CD4-positive, alpha-beta T cell treated with Interleukin-21 for 1 hour (primary cell): ENCODE data around the gene ACER3.
"Not testable (repeated sequence)": the region's sequence is repeated elsewhere in the genome, so short reads cannot be mapped to it uniquely, and the experiment has no call there.

Experiments
- DNase-seq: peaks from one replicate; pipeline ENCODE4 v3.0.0-alpha.2; 2020

The ACER3 gene

GRCh38 chr11:77003963-77004362 is 143.2 kb downstream of the ACER3 start:
- DNase-seq, result no peak

DNA sequence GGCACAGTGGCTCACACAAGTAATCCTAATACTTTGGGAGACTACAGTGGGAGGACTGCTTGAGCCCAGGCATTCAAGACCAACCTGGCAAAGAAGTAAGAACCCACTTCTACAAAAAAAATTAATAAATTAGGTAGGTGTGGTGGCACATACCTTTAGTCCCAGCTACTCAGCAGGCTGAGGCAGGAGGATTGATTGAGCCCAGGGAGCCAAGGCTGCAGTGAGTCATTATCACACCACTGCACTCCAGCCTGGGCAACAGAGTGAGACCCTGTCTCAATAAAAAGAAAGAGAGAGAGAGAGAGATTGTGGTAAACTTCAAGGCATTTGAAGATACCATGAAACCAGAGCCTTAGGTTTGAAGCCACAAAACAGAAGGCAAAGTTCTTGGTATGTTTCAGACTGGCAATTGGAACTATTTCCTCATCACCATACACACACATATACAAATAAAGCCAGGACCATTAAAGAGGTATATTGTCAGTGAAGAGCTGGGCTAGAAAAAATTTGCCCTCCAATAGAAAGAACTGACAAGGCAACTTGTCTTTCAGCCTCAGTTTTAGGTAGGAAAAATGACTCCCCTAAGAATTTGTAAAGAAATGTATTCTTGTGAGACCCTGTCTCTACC is 148.9 kb downstream of the ACER3 start:
- DNase-seq, result no peak

DNA sequence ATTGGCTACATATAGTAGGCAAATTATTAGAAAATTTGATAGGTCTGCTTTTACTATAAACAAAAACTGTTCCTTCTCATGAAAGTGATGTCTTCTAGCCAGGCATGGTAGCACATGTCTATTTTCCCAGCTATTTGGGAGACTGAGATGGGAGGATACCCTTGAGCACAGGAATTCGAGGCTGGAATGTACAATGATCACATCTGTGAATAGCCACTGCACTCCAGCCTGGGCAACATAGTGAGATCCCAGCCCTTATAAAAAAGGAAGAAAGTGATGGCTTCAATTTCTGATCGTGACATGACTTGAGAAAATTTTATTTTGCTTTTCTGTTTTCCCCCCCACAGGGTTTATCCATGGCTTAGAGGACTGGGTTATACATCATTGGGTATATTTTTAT is 154.0 kb downstream of the ACER3 start:
- no peak for DNase-seq

GRCh38 chr11:77018396-77018924 is 157.7 kb downstream of the ACER3 start:
- not testable (repeated sequence) for DNase-seq

DNA sequence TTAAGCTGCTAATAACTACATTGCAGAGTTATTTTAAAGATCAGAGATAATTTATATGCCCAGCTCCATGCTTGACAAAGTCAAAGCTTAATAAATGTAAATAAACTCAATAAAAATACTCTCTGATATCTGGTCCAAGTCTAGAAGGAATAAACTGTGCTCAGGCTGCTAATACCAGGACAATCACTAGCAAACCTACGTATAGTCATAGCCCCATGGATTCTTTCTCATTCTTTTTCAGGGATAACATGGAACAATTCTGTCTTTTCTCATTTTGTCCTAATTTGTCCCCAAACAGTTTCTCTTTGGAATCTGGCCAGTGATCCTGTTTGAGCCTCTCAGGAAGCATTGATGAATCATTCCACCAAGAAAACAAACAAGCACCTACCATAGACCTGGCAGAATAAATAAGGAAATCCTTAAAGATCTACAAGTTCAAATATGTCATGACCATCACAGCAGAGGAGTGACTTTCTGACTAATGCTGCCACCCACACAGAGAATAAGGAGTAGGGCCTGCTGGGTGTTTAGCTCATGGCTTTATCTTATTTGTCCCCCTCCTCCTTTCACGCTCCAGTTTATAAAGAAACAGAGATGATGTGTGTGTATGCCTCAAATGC is 159.4 kb downstream of the ACER3 start:
- DNase-seq, result no peak

GRCh38 chr11:77020734-77021133 is 160.0 kb downstream of the ACER3 start:
- no peak for DNase-seq

DNA sequence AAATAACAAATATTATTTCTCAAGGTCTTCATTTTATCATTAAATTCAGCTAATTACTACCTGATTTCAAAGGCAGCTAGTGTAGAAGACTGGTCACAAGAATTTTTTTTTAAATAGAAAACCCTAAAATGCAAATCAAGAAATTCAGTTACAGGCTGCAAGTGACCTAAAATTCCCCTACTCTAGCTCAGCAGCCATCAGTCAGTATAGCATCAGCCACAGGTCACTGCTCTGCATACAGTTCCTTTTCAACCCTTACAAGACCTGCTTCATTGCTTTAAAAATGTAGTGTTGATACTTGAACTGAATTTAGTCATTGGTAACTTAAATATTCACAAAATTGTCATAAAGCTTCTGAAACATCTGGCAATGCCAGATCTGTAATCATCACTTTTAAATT is 164.0 kb downstream of the ACER3 start:
- no peak for DNase-seq

- DNase-seq, result no peak
These were observed 165.5 kb downstream of the ACER3 start for GRCh38 chr11:77026221-77026620.

GRCh38 chr11:77026743-77027142 is 166.0 kb downstream of the ACER3 start:
- no peak for DNase-seq

GRCh38 chr11:77027275-77027674 is 166.6 kb downstream of the ACER3 start:
- no peak for DNase-seq

- DNase-seq, result no peak
These were observed 169.1 kb downstream of the ACER3 start for GRCh38 chr11:77029829-77030228.

DNA sequence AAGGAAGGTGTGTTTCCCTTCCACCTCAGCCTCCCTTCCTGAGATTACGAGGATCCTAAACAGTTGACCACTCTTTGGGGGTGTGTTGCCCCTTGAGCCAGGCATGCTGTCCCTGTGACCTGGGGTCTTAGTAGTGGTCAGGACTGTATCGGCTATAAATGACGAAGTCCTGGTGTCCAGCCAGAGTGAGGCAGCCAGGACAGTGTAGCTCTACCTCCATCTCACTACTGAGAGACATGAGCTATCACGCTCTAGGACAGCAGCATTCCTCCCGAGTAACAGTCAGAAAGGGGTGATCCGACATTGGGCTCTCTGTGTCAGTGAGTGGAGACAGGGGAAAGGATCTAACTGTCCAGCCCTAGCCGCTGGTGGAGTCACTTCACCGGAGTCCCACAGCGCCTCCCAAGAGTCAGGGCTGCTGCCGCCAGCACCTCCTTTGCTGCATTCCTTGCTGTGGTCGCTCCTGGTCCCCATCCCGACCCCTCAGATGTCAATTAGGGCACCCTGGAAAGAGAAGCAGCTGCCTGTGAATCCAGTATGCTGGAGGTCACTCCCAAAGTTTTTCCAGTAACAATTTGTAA is 170.2 kb downstream of the ACER3 start:
- no peak for DNase-seq

DNA sequence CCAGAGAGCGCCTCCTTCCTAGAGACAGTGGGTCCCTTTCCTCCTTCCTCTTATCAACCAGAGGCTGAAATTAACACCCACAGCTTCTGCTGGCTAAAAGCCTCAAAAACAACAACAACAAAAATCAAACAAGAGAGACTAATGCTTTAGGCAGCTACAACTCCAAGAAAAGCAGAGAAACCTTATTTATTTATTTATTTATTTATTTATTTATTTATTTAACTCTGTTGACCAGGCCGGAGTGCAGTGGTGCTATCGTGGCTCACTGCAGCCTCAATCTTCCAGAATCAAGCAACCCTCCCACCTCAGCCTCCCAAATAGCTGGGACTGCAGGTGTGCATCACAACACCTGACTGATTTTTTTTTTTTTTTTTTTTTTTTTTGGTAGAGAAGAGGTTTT is 170.9 kb downstream of the ACER3 start:
- no peak for DNase-seq

GRCh38 chr11:77035039-77035438 is 174.3 kb downstream of the ACER3 start:
- DNase-seq, result no peak

DNA sequence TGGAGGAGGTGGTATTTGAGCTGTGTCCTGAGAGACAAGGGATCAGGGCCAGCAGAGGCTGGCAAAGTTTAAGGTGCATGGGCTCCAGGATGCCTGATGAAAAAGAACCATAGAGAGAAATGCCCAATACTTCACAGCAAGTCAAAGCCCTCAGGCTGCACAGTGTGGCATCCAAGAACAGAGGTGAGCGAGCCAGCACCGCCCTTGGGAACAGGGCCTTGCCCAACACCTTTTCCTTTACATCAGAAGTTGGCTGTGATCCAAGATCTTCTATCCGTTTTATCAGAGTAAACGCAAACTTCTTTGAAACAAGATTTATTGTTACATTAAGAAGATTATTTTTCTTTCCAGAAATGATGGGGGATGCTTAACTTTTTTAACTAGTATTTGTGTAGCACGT is 174.9 kb downstream of the ACER3 start:
- DNase-seq, result no peak

DNA sequence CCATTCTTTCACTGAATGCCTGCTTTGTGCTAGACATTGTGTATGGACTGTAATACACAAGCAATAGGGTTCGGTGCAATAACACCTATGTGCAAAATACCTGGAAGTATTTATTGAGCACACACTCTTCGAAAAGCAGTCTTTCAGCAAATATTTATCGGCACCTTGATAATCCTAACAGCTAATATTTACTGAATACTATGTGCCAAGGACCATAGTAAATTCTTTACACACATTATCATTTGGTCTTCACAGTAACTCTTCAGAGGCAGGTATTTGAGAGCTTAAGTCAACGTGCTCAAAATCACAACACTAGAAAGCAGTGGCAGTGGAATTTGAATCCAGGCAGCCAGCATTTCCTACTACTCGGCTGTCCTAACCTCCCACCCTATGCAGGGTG is 175.7 kb downstream of the ACER3 start:
- DNase-seq, result no peak

- DNase-seq, result no peak
These were observed 176.3 kb downstream of the ACER3 start for GRCh38 chr11:77037057-77037456.

DNA sequence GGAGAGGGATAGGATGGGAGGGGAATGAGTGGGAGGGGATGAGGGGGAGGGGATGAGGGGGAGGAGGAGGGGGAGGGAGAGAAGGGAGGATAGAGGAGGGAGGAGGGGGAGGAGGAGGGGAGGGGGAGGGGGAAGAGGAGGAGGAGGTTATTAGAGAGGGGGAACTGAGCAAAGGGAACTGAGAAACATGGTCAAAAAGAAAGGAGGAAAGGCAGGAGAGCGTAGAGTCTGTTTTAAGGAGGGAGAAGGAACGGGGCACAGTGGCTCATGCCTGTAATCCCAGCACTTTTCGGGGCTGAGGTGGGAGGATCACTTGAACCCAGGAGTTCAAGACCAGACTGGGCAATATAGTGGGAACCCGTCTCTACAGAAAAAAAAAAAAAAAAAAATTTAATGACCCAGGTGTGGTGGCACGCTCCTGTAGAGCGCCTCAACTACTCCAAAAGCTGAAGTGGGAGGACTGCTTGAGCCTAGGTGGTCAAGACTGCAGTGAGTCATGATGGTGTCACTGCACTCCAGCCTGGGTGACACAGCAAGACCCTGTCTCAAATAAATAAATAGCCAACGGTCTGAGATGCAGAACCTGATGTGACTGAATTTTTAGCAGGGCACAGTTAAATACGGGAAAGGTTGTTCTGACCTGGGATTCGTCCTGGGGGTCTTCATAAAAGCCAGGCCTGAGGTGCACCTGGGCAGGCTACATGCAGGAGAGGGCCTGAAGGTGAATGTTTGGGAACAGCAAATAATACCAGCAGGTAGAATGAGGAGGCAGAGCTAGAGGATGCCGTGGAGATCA is 177.5 kb downstream of the ACER3 start:
- DNase-seq, result no peak

- DNase-seq, result no peak
These were observed 178.2 kb downstream of the ACER3 start for GRCh38 chr11:77038825-77039326.

DNA sequence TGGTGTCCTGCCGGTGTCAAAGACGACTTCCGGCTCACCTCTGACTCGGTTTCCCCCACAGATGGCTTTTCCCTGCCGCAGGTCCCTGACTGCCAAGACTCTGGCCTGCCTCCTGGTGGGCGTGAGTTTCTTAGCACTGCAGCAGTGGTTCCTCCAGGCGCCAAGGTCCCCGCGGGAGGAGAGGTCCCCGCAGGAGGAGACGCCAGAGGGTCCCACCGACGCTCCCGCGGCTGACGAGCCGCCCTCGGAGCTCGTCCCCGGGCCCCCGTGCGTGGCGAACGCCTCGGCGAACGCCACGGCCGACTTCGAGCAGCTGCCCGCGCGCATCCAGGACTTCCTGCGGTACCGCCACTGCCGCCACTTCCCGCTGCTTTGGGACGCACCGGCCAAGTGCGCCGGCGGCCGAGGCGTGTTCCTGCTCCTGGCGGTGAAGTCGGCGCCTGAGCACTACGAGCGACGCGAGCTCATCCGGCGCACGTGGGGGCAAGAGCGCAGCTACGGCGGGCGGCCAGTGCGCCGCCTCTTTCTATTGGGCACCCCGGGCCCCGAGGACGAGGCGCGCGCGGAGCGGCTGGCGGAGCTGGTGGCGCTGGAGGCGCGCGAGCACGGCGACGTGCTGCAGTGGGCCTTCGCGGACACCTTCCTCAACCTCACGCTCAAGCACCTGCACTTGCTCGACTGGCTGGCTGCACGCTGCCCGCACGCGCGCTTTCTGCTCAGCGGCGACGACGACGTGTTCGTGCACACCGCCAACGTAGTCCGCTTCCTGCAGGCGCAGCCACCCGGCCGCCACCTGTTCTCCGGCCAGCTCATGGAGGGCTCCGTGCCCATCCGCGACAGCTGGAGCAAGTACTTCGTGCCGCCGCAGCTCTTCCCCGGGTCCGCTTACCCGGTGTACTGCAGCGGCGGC is 179.0 kb downstream of the ACER3 start:
- no peak for DNase-seq

DNA sequence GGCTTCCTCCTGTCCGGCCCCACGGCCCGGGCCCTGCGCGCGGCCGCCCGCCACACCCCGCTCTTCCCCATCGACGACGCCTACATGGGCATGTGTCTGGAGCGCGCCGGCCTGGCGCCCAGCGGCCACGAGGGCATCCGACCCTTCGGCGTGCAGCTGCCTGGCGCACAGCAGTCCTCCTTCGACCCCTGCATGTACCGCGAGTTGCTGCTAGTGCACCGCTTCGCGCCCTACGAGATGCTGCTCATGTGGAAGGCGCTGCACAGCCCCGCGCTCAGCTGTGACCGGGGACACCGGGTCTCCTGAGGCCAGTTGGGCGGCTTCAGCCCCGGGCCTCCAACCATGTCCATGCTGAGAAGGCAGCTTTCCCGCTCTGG is 179.7 kb downstream of the ACER3 start:
- DNase-seq, result no peak

GRCh38 chr11:77040889-77041288 is 180.2 kb downstream of the ACER3 start:
- DNase-seq, result no peak
